ENCODE measurements around the gene BSDC1. TPM values are rescaled to one million over a fixed set of nuclear protein-coding genes. Genes with fewer than 3 reads are reported as not detected.

The BSDC1 gene
- polyA plus RNA-seq, 1 donor from 2014 or later: 158 TPM

- Histone ChIP-seq H3K4me2 (ENCODE audit: low read length) (no peak overlapping the region), H3F3A (ENCODE audit: insufficient read depth, low read length, poor library complexity, severe bottlenecking) (no peaks in the 10 kb centered on the region), H3K36me3 (ENCODE audit: insufficient read depth, low read length) (no peaks in the 10 kb centered on the region), H3K4me3 (ENCODE audit: low read length) (no peak overlapping the region), H4K20me1 (ENCODE audit: insufficient read depth) (no peaks in the 10 kb centered on the region), H3K27ac (ENCODE audit: low read length) (no peak overlapping the region), H3K9me2 (ENCODE audit: insufficient read depth, low read length) (no peaks in the 10 kb centered on the region), H3K9ac (ENCODE audit: low read length) (no peak overlapping the region), H2AFZ (ENCODE audit: low read depth, low read length) (no peak overlapping the region), H3K9me3 (ENCODE audit: low read length) (no peaks in the 10 kb centered on the region), H3K79me2 (replicated peaks; ENCODE audit: insufficient read depth, low read length) (no peaks in the 10 kb centered on the region), H3K27me3 (ENCODE audit: insufficient read depth, low read depth, low read length) (no peaks in the 10 kb centered on the region)
- TF ChIP-seq SMC3 (conservative IDR thresholded peaks at IDR 0.05; ENCODE audit: poor library complexity): no peak
- TF ChIP-seq EP300 (conservative IDR thresholded peaks at IDR 0.05; ENCODE audit: poor library complexity, severe bottlenecking): no peak
- no peak for TF ChIP-seq TAF1 (IDR thresholded peaks at IDR 0.05; ENCODE audit: low read depth)
- TF ChIP-seq EZH2 (IDR thresholded peaks at IDR 0.05; ENCODE audit: borderline replicate concordance, insufficient read depth, low read length, poor library complexity, severe bottlenecking): no peak
- no peak for TF ChIP-seq CTCF (IDR thresholded peaks at IDR 0.05; ENCODE audit: poor library complexity, severe bottlenecking)
- TF ChIP-seq RAD21 (conservative IDR thresholded peaks at IDR 0.05): no peak
- TF ChIP-seq REST (IDR thresholded peaks at IDR 0.05; ENCODE audit: borderline replicate concordance): no peak
- no peak for TF ChIP-seq MXI1 (conservative IDR thresholded peaks at IDR 0.05; ENCODE audit: poor library complexity, severe bottlenecking)
- no peak for TF ChIP-seq POLR2AphosphoS5 (IDR thresholded peaks at IDR 0.05)
Observed at GRCh38 chr1:32380057-32380456, 14.2 kb downstream of the BSDC1 start.

GRCh38 chr1:32377541-32378220 lies 16.6 kb downstream of the BSDC1 start:
- H3K79me2 ChIP-seq (replicated peaks; ENCODE audit: insufficient read depth, low read length): no peaks in the 10 kb centered on the region
- H3K9me2 ChIP-seq (ENCODE audit: insufficient read depth, low read length): no peaks in the 10 kb centered on the region
- no peak overlapping the region for H3K4me3 ChIP-seq (ENCODE audit: low read length)
- H3K36me3 ChIP-seq (ENCODE audit: insufficient read depth, low read length): no peaks in the 10 kb centered on the region
- H3K9ac ChIP-seq (ENCODE audit: low read length): no peak overlapping the region
- no peak overlapping the region for H3K27ac ChIP-seq (ENCODE audit: low read length)
- H3K4me2 ChIP-seq (ENCODE audit: low read length): no peak overlapping the region
- no peaks in the 10 kb centered on the region for H4K20me1 ChIP-seq (ENCODE audit: insufficient read depth)
- H2AFZ ChIP-seq (ENCODE audit: low read depth, low read length): no peak overlapping the region
- no peaks in the 10 kb centered on the region for H3K27me3 ChIP-seq (ENCODE audit: insufficient read depth, low read depth, low read length)
- H3F3A ChIP-seq (ENCODE audit: insufficient read depth, low read length, poor library complexity, severe bottlenecking): no peaks in the 10 kb centered on the region
- no peaks in the 10 kb centered on the region for H3K9me3 ChIP-seq (ENCODE audit: low read length)
- TF ChIP-seq POLR2AphosphoS5 (IDR thresholded peaks at IDR 0.05) (no peak), RAD21 (conservative IDR thresholded peaks at IDR 0.05) (no peak), CTCF (IDR thresholded peaks at IDR 0.05; ENCODE audit: poor library complexity, severe bottlenecking) (no peak), REST (IDR thresholded peaks at IDR 0.05; ENCODE audit: borderline replicate concordance) (no peak)
